ENCODE results near the gene FILIP1L.
"Not testable (repeated sequence)": the region's sequence is repeated elsewhere in the genome, so short reads cannot be mapped to it uniquely, and the experiment has no call there.

The FILIP1L gene

DNA sequence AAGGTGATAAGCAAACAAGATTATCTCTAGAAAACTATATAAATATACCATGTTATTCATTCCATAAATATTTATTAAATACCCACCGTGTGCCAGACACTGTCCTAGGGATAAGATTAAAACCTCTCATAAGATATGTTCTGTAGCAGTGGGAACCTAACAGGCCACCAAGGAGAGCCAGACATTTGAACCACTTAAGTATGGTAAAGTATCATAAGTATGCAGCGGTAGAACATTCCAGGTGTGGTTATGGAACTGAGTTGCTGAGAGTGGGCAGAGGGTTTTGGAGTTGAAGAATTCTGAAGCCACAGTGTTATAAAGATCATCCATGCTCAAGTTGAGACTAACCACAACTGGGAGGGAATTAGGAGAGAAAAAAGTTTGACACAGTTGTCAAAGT is 14.7 kb downstream of the FILIP1L start:
- in situ Hi-C loops (cut with MboI; ENCODE audit: low sequenced_read_pairs), result no loop called here

- in situ Hi-C loops (cut with MboI; ENCODE audit: low sequenced_read_pairs), result no loop called here
Observed at GRCh38 chr3:100098784-100099070, 15.6 kb downstream of the FILIP1L start.

- in situ Hi-C loops (cut with MboI; ENCODE audit: low sequenced_read_pairs), result no loop called here
Observed at GRCh38 chr3:100097919-100098783, 16.1 kb downstream of the FILIP1L start.

DNA sequence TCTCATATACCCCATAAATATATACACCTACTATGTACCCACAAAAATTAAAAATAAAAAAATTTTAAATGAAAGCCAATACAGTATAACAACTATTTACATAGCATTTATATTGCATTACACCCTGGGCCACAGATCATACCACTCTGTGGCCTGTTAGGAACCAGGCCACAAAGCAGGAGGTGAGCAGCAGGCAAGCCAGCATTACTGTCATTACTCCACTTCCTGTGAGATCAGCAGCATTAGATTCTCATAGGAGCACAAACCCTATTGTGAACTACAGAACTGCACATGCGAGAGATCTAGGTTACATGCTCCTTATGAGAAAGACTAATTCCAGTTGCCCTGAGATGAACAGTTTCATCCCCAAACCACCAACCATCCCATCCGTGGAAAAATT is 17.4 kb downstream of the FILIP1L start:
- in situ Hi-C loops (cut with MboI; ENCODE audit: low sequenced_read_pairs), result no loop called here

DNA sequence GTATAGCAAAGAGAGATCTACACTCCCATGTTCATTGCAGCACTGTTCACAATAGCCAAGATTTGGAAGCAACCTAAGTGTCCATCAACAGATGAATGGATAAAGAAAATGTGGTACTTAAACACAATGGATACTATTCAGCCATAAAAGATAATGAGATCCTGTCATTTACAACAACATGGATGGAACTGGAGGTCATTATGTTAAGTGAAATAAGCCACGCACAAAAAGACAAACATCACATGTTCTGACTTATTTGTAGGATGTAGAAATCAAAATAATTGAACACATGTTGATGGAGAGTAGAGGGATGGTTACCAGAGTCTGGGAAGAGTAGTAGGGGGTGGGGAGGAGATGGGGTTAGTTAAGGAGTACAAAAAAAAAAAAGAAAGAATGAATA is 18.0 kb downstream of the FILIP1L start:
- in situ Hi-C loops (cut with MboI; ENCODE audit: low sequenced_read_pairs), result not testable (repeated sequence)

- in situ Hi-C loops (cut with MboI; ENCODE audit: low sequenced_read_pairs), result no loop called here
Observed at GRCh38 chr3:100093831-100094230, 20.5 kb downstream of the FILIP1L start.

DNA sequence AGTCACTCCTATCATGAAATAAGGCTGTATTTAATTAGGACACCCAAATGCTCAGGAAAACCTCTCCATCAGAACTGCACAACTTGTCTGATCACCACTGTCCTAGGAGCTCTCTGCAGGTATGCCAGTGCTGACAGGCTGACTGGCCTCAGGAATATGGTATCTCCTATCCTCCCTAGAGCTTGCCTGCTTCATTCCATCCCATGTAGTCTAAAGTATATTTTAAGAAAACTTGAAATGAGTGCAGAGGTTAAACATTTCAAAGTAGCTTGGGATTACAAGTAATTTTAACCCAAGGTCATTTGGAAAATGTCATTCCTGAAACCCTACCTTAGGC is 23.7 kb downstream of the FILIP1L start:
- in situ Hi-C loops (cut with MboI; ENCODE audit: low sequenced_read_pairs), result no loop called here

GRCh38 chr3:100089812-100090668 is 24.3 kb downstream of the FILIP1L start:
- in situ Hi-C loops (cut with MboI; ENCODE audit: low sequenced_read_pairs), result no loop called here

GRCh38 chr3:100088735-100089368 is 25.4 kb downstream of the FILIP1L start:
- in situ Hi-C loops (cut with MboI; ENCODE audit: low sequenced_read_pairs), result no loop called here

DNA sequence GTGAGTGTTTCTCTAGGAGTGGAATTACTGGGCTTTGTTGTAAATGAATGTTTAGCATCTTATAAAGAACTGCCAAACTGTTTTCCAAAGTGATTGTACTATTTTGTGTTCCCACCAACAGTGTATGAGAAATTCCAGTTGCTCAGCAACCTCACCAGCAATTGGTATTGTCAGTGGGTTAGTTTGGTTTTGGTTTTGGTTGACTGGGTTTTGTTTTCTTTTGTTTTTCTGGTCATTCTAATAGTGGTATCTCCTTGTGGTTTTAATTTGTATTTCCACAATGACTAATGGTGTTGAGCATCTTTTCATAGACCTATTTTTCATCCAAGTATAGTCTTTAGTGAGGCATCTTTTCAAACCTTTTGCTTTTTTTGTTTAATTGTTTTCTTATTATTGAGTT is 27.1 kb downstream of the FILIP1L start:
- in situ Hi-C loops (cut with MboI; ENCODE audit: low sequenced_read_pairs), result no loop called here

- in situ Hi-C loops (cut with MboI; ENCODE audit: low sequenced_read_pairs), result no loop called here
Observed at GRCh38 chr3:100086401-100086800, 27.9 kb downstream of the FILIP1L start.

GRCh38 chr3:100084100-100084806 is 30.0 kb downstream of the FILIP1L start:
- in situ Hi-C loops (cut with MboI; ENCODE audit: low sequenced_read_pairs), result no loop called here

DNA sequence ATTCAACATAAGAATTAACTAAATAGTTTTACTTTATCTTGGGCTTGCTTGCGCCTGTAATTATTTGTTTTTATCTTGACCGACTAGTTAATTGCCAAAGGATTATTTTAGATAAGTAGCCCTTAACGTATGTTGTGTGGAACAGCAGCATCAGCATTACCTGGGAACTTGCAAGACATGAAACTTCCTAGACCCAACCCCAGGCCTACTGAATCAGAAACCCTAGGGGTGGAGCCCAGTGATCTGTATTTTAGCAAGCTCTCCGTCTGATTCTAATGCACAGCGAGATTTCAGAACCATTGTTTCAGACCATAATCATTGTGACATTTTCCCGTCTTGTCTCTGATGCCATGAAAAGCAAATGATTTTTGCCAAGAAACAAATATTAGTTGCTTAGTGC is 31.1 kb downstream of the FILIP1L start:
- in situ Hi-C loops (cut with MboI; ENCODE audit: low sequenced_read_pairs), result no loop called here

DNA sequence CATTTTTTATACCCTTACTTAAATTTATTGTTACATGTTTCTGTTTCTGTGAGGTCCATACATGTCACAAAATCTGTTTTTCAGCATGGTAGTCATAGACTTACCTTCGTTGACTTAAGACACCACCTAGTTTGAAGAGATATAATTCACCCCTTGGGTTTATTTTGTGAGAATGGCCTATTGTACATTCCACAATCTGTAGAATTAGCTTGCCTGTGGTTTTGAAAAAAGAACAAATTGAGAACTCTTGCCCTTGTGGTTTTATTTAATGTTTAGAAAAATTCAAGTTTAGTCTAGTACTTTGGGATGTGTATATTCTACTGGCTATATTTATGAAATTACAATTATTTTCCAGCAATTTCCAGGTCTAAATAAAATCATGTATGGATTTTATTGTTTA is 31.6 kb downstream of the FILIP1L start:
- in situ Hi-C loops (cut with MboI; ENCODE audit: low sequenced_read_pairs), result no loop called here

- in situ Hi-C loops (cut with MboI; ENCODE audit: low sequenced_read_pairs), result no loop called here
Observed at GRCh38 chr3:100081986-100082692, 32.2 kb downstream of the FILIP1L start.

DNA sequence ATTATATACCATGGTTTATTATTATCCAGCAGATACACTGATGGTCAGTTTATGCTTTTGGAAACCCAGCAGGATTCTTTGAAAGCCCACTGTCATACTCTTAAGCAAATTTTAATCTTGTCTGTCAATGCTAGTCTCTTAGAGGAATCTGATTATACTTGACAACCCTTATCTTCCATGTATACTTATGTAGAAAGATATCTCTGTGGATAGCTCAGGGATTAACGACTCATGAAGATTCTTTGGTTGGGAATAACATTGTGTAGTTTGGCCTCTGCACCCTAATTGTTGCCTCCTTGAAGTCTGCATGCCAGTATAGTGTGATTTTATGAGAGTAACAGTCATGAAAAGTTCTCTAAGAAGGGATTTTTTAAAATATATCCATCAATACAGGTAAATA is 33.0 kb downstream of the FILIP1L start:
- in situ Hi-C loops (cut with MboI; ENCODE audit: low sequenced_read_pairs), result no loop called here

GRCh38 chr3:100080573-100080972 is 33.7 kb downstream of the FILIP1L start:
- in situ Hi-C loops (cut with MboI; ENCODE audit: low sequenced_read_pairs), result no loop called here

DNA sequence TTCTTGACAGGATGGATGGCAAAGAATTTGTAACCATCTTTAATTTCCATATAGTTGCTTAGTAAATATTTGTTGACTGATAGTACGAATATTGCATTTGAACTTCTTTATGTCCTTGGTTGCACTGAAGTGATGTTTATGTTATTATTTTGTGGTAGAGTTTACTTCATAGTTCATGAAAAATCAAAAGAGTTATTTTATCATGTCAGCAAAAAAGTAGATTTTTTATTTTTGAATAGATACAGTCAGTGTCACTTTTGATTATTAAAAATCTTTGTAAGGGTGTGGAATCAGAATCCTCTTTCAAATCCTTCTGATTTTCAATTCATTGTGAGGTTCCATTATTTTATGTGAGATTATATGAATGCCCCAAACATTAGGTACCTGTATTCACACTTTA is 35.0 kb downstream of the FILIP1L start:
- in situ Hi-C loops (cut with MboI; ENCODE audit: low sequenced_read_pairs), result no loop called here

GRCh38 chr3:100076731-100077529 is 37.4 kb downstream of the FILIP1L start:
- in situ Hi-C loops (cut with MboI; ENCODE audit: low sequenced_read_pairs), result no loop called here

All from hTERT RPE-1 (cell line).